Neural progenitor cell (in vitro differentiated cells): Measurements from ENCODE around the gene DMWD. TPM values are rescaled to one million over a fixed set of nuclear protein-coding genes. Genes with fewer than 3 reads are reported as not detected.

Experiments used
- DNase-seq: peaks from one replicate; pipeline ENCODE4 v3.0.0-alpha.2; 2016; ENCODE audit warnings: low spot score
- H2AFZ ChIP-seq: fragments of 200-600 bp; sonication (generic); replicated peaks from 2 replicates; pipeline ENCODE4 v1.6.1; 2016; ENCODE audit warnings: antibody characterized with exemption
- H3F3A ChIP-seq: fragments of 200-600 bp; sonication (generic); 2 replicates; pipeline ENCODE4 v1.6.1; 2016; ENCODE audit warnings: antibody characterized with exemption, low read depth
- H3K27ac ChIP-seq: fragments of 200-600 bp; sonication (generic); 2 replicates; pipeline ENCODE4 v1.5.1; 2016; ENCODE audit warnings: mild to moderate bottlenecking
- H3K27me3 ChIP-seq: fragments of 200-600 bp; sonication (generic); 2 replicates; pipeline ENCODE4 v1.6.1; 2016; ENCODE audit warnings: mild to moderate bottlenecking, moderate library complexity
- H3K36me3 ChIP-seq: fragments of 200-600 bp; sonication (generic); 2 replicates; pipeline ENCODE4 v1.5.1; 2016
- H3K4me1 ChIP-seq: fragments of 200-600 bp; sonication (generic); 2 replicates; pipeline ENCODE4 v1.6.1; 2016; ENCODE audit warnings: mixed run types
- H3K4me2 ChIP-seq: fragments of 200-600 bp; sonication (generic); 2 replicates; pipeline ENCODE4 v1.6.1; 2016
- H3K4me3 ChIP-seq: fragments of 200-600 bp; sonication (generic); 2 replicates; pipeline ENCODE4 v1.5.1; 2016
- H3K79me2 ChIP-seq: fragments of 200-600 bp; sonication (generic); 2 replicates; pipeline ENCODE4 v1.6.1; 2016; ENCODE audit warnings: low read depth
- H3K9ac ChIP-seq: fragments of 200-600 bp; sonication (generic); 2 replicates; pipeline ENCODE4 v1.6.1; 2016
- H3K9me3 ChIP-seq: fragments of 200-600 bp; sonication (generic); 2 replicates; pipeline ENCODE4 v1.5.1; 2016; ENCODE audit warnings: low read depth
- H4K20me1 ChIP-seq: fragments of 200-600 bp; sonication (generic); 2 replicates; pipeline ENCODE4 v1.6.1; 2016; ENCODE audit warnings: low read depth
- H3K27ac Mint-ChIP-seq: 3 replicates; pipeline ENCODE4 v1.8.0; 2021; ENCODE audit warnings: mixed read lengths
- H3K27me3 Mint-ChIP-seq: 2 replicates; pipeline ENCODE4 v1.8.0; 2022; ENCODE audit warnings: low read depth, mild to moderate bottlenecking, inconsistent platforms, moderate library complexity, mixed read lengths; ENCODE audit not compliant: insufficient read depth
- H3K36me3 Mint-ChIP-seq: 3 replicates; pipeline ENCODE4 v1.8.0; 2021; ENCODE audit warnings: mixed read lengths
- H3K4me1 Mint-ChIP-seq: 3 replicates; pipeline ENCODE4 v1.8.0; 2021; ENCODE audit warnings: mixed read lengths
- H3K4me3 Mint-ChIP-seq: 3 replicates; pipeline ENCODE4 v1.8.0; 2021; ENCODE audit warnings: mild to moderate bottlenecking, moderate library complexity, mixed read lengths
- H3K9me3 Mint-ChIP-seq: 3 replicates; pipeline ENCODE4 v1.8.0; 2020; ENCODE audit warnings: mixed read lengths
- CTCF ChIP-seq: fragments of 200-600 bp; sonication (generic); IDR thresholded peaks from 2 replicates; pipeline ENCODE4 v1.5.1; 2017; ENCODE audit warnings: antibody characterized with exemption, mild to moderate bottlenecking
- EZH2 ChIP-seq: fragments of 200-600 bp; sonication (generic); IDR thresholded peaks from 2 replicates; pipeline ENCODE4 v1.6.1; 2017; ENCODE audit warnings: antibody characterized with exemption, mild to moderate bottlenecking, moderate library complexity
- EZH2phosphoT487 ChIP-seq: fragments of 200-600 bp; sonication (generic); IDR thresholded peaks from 2 replicates; pipeline ENCODE4 v1.6.1; 2017; ENCODE audit warnings: antibody characterized with exemption
- total RNA-seq: library from RNA; depleted of rRNA; stranded (reverse); fragments of >200 nt; gene quantifications from 2 replicates; pipeline ENCODE4 v1.2.3, GENCODE V29; 2015; ENCODE audit warnings: low replicate concordance

DMWD gene
- total RNA-seq, 1 donor from 2014 or later: 22.8 TPM

GRCh38 chr19:45793178-45793564, 526 bp upstream of the DMWD start:
- H3K4me1 Mint-ChIP-seq: peaks cover 32% of the 10 kb centered on the region

GRCh38 chr19:45791744-45792469, 738 bp downstream of the DMWD start:
- peaks cover 18% of the 10 kb centered on the region for H3K27me3 Mint-ChIP-seq
- H3K27ac ChIP-seq: no peak overlapping the region
- peak overlapping the region; percentile 85 for H3K27ac Mint-ChIP-seq
- H3K4me3 ChIP-seq: peak overlapping the region; percentile 100
- H3F3A ChIP-seq: peaks cover 4% of the 10 kb centered on the region
- no peak for TF ChIP-seq CTCF
- TF ChIP-seq EZH2phosphoT487: no peak
- TF ChIP-seq EZH2: no peak
- H4K20me1 ChIP-seq: peaks cover 14% of the 10 kb centered on the region
- H3K4me1 Mint-ChIP-seq: peaks cover 32% of the 10 kb centered on the region
- H3K36me3 Mint-ChIP-seq: peaks cover 23% of the 10 kb centered on the region
- H3K9ac ChIP-seq: peak overlapping the region; percentile 87
- H3K4me2 ChIP-seq: peak overlapping the region; percentile 99
- no peak for DNase-seq
- H2AFZ ChIP-seq: no peak overlapping the region
- no peaks in the 10 kb centered on the region for H3K9me3 Mint-ChIP-seq
- peaks cover 9% of the 10 kb centered on the region for H3K4me1 ChIP-seq
- no peaks in the 10 kb centered on the region for H3K27me3 ChIP-seq
- H3K9me3 ChIP-seq: no peaks in the 10 kb centered on the region
- H3K79me2 ChIP-seq: peaks cover 28% of the 10 kb centered on the region
- peak overlapping the region; percentile 98 for H3K4me3 Mint-ChIP-seq
- no peaks in the 10 kb centered on the region for H3K36me3 ChIP-seq

More at GRCh38 chr19:45793178-45793564, 526 bp upstream of the DMWD start:
- Histone ChIP-seq H3K4me2 (peak overlapping the region; percentile 46), H3K27ac (no peak overlapping the region), H3K4me1 (peaks cover 9% of the 10 kb centered on the region), H3K27me3 (no peaks in the 10 kb centered on the region), H3K79me2 (peaks cover 28% of the 10 kb centered on the region), H3K4me3 (no peak overlapping the region), H3F3A (peaks cover 4% of the 10 kb centered on the region), H3K9me3 (no peaks in the 10 kb centered on the region), H3K9ac (no peak overlapping the region), H4K20me1 (peaks cover 14% of the 10 kb centered on the region), H2AFZ (peak overlapping the region; percentile 37), H3K36me3 (no peaks in the 10 kb centered on the region)
- TF ChIP-seq EZH2 (no peak), CTCF (no peak)
- Mint-ChIP-seq H3K4me3 (peak overlapping the region; percentile 87), H3K9me3 (no peaks in the 10 kb centered on the region), H3K36me3 (peaks cover 16% of the 10 kb centered on the region), H3K27ac (peak overlapping the region; percentile 95), H3K27me3 (peaks cover 14% of the 10 kb centered on the region)
- DNase-seq: no peak

- H3K27ac ChIP-seq: no peak overlapping the region
- no peak for DNase-seq
- H2AFZ ChIP-seq: no peak overlapping the region
- H3K9ac ChIP-seq: no peak overlapping the region
- H3K36me3 ChIP-seq: no peaks in the 10 kb centered on the region
- Mint-ChIP-seq H3K27me3 (peaks cover 16% of the 10 kb centered on the region), H3K27ac (no peak overlapping the region), H3K4me3 (peak overlapping the region; percentile 98), H3K4me1 (peaks cover 32% of the 10 kb centered on the region), H3K36me3 (peaks cover 26% of the 10 kb centered on the region), H3K9me3 (no peaks in the 10 kb centered on the region)
- no peaks in the 10 kb centered on the region for H3K9me3 ChIP-seq
- H4K20me1 ChIP-seq: peaks cover 20% of the 10 kb centered on the region
- peak overlapping the region; percentile 99 for H3K4me2 ChIP-seq
- no peaks in the 10 kb centered on the region for H3K27me3 ChIP-seq
- H3K4me3 ChIP-seq: no peak overlapping the region
- H3F3A ChIP-seq: peaks cover 4% of the 10 kb centered on the region
- H3K4me1 ChIP-seq: peaks cover 9% of the 10 kb centered on the region
- peaks cover 28% of the 10 kb centered on the region for H3K79me2 ChIP-seq
- no peak for TF ChIP-seq EZH2
- no peak for TF ChIP-seq CTCF
- TF ChIP-seq EZH2phosphoT487: no peak
Measured at GRCh38 chr19:45790942-45791341, 1.7 kb downstream of the DMWD start.
